ENCODE data around the gene SRPX2.

The SRPX2 gene

GRCh38 chrX:100663642-100664041 is 19.6 kb downstream of the SRPX2 start:
- no peak overlapping the region for H3K4me3 ChIP-seq (ENCODE audit: low read depth, low read length)
- CTCF ChIA-PET = interaction anchor here (1.1 to 3.2 kb wide), 7 partner anchors 8 to 105 kb away, joined by 3 to 24 read pairs (median 7); partner anchors contain the start of gene TSPAN6
- DNase-seq (ENCODE audit: low read depth, low spot score) = no peak
- TF ChIP-seq CTCF (IDR thresholded peaks at IDR 0.05; ENCODE audit: insufficient read depth, low read length, missing control alignments) = no peak
- POLR2A ChIA-PET = no interaction called here

DNA sequence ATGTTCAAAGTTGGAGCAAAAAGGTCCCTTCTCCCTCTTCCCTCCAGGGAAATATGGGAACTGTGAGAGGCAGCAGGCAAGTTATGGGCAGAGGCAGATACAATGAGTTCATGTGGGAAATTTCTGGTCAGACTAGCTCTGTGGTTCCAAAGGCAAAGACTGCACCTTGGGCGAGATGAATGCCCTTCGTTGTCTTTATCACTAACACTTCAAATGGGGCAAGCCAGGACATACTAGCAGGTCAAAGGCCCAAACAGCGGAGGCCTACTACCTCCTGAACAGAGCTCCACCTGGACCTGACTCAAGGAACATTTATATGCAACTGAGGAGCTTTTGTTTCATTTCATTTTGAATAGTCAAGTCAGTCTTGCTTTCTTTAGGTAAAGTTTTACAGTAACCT is 29.0 kb downstream of the SRPX2 start:
- H3K4me3 ChIP-seq (ENCODE audit: low read depth, low read length) = no peak overlapping the region
- CTCF ChIA-PET = interaction anchor here (2.4 to 7.7 kb wide), 8 partner anchors 10 to 95 kb away, joined by 6 to 150 read pairs (median 23); partner anchors contain the start of gene TSPAN6
- no peak for TF ChIP-seq CTCF (IDR thresholded peaks at IDR 0.05; ENCODE audit: insufficient read depth, low read length, missing control alignments)
- POLR2A ChIA-PET = no interaction called here
- DNase-seq (ENCODE audit: low read depth, low spot score) = no peak

DNA sequence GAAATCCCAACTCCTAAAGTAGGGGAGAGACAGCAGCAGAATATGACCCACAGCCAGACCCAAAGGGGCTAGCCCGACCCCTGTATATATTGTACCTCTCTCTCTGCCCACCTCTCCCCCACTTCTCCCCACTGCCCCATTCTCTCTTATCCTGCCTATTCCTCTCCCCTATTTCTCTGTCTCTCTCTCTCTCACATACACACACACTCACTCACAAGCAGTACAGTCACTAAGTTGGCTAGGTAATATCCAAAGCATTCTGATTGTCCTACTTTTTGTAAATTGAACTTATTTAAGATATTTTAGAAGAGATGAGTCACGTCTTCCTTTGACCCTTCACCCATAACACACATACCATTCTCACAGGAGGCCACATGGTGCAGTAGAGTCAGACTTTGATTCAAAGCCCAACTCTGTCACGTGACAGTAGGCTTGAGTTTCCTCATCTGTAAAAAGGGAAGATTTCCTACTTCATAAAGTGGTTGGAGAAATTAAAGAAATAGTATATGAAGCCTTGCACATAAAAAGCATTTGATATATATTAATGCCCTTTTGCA is 29.5 kb downstream of the SRPX2 start:
- no peak overlapping the region for H3K4me3 ChIP-seq (ENCODE audit: low read depth, low read length)
- DNase-seq (ENCODE audit: low read depth, low spot score) = no peak
- TF ChIP-seq CTCF (IDR thresholded peaks at IDR 0.05; ENCODE audit: insufficient read depth, low read length, missing control alignments) = no peak
- ChIA-PET CTCF (interaction anchor here (3.0 to 7.7 kb wide), 4 partner anchors 10 to 95 kb away, joined by 22 to 150 read pairs (median 52); no protein-coding TSS in a partner anchor), POLR2A (no interaction called here)

DNA sequence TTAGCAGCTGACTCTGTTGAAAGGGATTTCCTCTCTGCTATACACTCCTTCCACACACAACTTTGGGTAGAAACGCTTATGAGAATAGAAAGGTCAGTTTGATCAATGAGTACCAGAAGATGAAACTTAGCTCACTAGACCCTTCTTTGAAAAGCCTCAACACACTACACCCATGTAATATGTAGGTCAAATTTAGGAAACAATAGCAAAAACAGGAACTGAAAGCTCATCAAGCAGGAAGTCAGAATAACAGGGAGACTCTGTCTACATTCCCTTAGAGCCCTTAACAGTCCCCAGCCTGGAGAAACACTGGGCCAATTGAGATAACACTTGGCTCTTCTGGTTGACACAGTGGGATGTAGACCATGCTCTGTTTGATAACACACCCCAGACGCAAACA is 30.7 kb downstream of the SRPX2 start:
- TF ChIP-seq CTCF (IDR thresholded peaks at IDR 0.05; ENCODE audit: insufficient read depth, low read length, missing control alignments) = no peak
- CTCF ChIA-PET = interaction anchor here (1.0 to 7.7 kb wide), 7 partner anchors 10 to 163 kb away, joined by 3 to 150 read pairs (median 4); no protein-coding TSS in a partner anchor
- DNase-seq (ENCODE audit: low read depth, low spot score) = no peak
- POLR2A ChIA-PET = no interaction called here
- no peak overlapping the region for H3K4me3 ChIP-seq (ENCODE audit: low read depth, low read length)

DNA sequence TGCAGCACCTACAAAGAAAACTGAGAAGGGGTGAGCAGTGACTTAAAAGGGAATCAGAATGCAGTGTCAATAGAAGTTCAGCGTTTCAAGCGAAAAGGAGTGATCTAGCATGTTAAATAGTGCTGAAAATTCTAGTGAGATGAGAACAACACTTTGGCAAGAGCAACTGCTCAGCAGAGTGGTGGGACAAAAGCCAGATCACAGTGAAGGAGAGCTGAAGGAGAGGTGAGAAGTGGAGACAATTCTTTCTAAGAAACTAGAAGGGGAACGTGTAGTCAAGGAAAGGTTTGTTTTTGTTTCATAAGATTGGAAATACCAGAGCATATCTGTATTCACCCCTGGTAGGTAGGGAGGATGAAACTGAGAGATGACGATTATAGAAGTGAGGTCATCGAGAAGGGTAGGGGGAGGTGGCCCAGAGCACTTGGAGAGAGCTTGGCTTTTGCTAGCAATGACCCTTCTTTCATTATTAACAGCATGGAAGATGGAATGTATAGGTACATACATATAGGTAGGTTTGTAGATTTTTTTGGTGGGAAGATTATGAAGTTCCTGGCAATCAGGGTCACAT is 33.7 kb downstream of the SRPX2 start:
- ChIA-PET CTCF (interaction anchor here (0.9 to 1.3 kb wide), 3 partner anchors 8 to 91 kb away, joined by 4 to 11 read pairs (median 4); no protein-coding TSS in a partner anchor), POLR2A (no interaction called here)
- no peak for TF ChIP-seq CTCF (IDR thresholded peaks at IDR 0.05; ENCODE audit: insufficient read depth, low read length, missing control alignments)

DNA sequence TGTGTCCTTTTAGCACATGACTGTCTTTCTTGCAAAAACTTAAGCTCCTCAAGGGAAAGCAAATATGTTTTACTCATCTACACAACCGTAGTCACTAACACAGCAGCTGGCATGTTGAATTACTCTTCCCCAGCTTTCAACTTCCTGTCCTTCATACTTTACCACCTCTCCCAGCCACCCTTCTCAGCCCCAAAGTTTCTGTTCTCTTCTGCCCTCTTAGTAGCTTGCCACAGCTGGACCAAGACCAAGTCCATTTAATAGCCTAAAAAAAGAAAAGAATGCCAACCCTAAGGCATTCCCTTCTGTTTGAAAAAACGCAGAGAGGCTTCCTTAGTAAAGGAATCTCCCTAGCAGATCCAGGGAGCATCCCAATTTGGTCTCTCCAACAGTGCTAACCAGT is 36.8 kb downstream of the SRPX2 start:
- DNase-seq (ENCODE audit: low read depth, low spot score) = peak; percentile 1
- TF ChIP-seq CTCF (IDR thresholded peaks at IDR 0.05; ENCODE audit: insufficient read depth, low read length, missing control alignments) = no peak
- CTCF ChIA-PET = interaction anchor here (1.0 to 8.7 kb wide), 6 partner anchors 9 to 88 kb away, joined by 3 to 81 read pairs (median 5); partner anchors contain the start of gene TSPAN6
- POLR2A ChIA-PET = no interaction called here
- H3K4me3 ChIP-seq (ENCODE audit: low read depth, low read length) = no peak overlapping the region

More for the DNA sequence above, 33.7 kb downstream of the SRPX2 start:
- H3K4me3 ChIP-seq (ENCODE audit: low read depth, low read length) = no peak overlapping the region
- no peak for DNase-seq (ENCODE audit: low read depth, low spot score)
